ENCODE results near the gene DAB1.

DAB1 gene

DNA sequence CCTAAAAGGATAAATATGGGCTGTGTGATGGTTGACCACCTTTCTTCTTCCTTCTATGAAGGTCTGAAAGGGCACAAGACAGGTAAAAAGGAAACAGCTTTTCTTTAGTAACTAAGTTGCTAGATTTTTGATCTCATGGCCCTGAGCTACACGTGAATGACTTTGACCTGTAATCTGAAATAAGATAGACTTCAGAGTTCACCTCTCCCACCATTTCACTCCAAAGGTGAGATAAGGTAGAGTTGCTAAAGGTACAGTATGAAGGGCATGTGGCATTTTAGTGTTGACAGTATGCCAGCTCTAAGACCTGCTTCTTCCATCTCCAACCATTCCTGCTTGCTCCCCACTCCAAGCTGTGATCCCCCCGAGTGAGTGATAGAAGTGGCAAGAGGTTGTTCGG is 432.3 kb downstream of the DAB1 start:
- FAIRE-seq (no peak), DNase-seq (ENCODE audit: low spot score) (no peak)

DNA sequence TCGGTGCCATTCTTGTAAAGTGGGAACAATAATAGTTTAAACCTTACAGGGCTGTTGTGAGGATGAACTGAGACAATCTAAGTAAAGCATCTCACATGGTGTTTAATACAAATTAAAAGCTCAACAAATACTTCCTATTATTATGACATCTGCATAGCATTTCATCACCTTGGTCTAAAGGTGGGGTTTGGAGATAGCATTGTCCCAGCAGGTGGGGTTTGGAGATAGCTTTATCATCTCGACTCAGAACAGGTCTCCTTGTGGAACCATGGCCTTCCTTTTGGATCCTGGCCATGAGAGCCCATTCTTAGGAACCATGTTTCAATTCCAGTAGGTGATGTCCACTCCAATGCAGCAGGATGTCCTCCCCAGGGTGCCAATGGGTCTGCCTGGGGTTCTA is 437.5 kb downstream of the DAB1 start:
- FAIRE-seq (no peak), DNase-seq (ENCODE audit: low spot score) (no peak)

DNA sequence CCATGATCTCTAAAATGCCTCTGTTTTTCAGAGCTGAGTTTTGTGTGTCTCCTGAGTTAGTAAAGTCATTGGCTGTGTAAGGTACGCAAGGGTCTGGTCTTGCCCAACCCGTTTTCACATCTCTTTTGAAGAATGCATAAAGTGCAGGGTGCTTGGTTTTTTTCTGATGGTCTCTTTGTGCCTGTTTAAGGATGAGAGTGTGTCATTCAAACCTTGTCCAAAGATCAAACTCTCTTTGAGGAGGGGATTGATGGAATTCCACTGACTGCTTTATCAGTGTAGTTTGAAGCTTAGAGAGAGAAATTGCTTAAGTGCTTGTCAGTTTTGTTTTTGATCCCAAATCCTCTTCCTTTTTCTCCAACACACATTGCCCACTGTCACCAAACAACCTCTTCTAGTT is 438.0 kb downstream of the DAB1 start:
- DNase-seq (ENCODE audit: low spot score) (no peak), FAIRE-seq (no peak)

DNA sequence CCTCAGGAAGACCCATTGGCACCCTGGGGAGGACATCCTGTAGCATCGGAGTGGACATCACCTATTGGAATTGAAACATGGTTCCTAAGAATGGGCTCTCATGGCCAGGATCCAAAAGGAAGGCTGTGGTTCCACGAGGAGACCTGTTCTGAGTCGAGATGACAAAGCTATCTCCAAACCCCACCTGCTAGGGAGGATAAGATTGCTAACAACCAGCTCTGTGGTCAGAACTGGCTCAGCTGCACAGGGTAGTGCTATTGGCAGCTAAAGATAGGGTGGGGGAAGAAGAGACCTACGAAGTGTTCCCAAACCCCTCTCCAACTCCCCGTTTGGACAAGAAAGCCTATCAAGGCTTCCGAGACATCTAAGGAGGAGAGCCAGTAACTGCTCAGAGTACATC is 440.4 kb downstream of the DAB1 start:
- FAIRE-seq, result no peak
- DNase-seq (ENCODE audit: low spot score), result no peak

DNA sequence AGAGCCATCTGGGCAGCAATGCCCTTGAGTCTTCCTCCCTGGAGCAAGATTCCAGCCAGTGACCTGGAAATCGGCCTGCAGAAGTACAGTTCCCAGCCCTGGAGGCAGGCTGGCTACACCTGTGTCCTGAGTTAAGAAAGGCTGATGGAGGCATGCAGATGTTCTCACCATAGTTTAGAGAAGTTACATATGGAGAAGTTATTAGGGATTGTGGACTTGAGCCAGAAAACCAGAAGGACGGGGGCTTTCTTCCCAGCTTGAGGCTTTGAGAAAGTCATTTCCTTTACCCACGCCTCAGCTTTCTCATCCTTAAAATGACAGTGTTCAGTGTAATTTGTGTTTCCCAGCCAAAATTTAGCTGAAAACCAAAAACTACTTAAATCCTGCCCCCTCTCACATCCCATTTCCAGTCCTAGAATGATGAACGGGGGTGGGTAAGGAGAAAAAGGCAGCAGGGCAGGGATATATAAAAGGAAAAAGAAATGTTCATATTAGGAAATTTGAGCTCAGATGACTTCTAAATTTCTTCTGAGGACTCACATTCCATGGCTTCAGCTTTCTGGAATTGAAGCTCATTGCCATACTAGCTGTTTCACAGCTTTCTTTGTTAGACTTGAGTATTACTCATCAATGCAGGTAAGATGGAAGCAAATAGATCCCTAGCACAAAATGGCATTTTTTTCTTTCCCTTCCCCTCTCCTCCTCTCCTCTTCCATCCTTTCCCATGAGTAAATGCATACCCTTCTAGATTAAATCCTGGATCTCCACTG is 443.7 kb downstream of the DAB1 start:
- no peak for FAIRE-seq
- DNase-seq (ENCODE audit: low spot score), result no peak

DNA sequence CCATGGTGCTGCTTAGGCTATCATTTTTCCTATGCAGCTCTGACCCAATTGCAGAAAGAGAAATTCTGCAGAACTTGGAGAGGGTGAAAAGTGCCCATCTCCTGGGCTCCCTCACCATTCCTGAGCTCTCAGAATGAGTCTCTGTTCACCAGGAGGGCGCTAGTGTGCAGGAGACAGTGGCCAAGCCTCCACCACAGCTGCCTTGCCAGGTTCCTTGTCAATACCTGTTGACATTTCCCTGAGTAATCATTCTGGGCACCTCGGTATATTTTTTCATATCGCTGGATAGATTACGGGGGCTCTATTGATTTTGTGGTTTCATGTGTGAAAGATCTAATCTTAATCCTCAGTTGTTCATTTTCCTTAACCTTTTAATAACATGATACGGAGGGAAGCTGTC is 445.0 kb downstream of the DAB1 start:
- FAIRE-seq (no peak), DNase-seq (ENCODE audit: low spot score) (no peak)

DNA sequence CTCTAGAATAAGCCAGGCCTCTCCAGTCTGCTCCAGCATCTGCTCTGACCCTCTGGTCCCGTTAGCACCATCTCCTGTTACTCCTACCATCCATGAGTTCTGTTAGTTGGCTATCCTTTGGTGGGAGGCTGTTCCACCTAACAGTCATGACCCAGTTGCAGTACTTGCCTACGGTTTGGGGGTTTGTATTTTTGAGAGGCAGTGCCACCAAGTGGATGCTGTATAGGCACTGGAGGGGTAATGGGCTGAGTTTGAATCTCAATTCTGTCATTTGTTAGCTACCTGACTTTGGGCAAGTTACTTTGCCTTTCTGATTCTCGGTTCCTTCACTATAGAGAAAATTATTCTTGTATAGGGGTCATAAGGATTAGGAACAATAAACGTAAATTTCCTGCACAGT is 445.9 kb downstream of the DAB1 start:
- FAIRE-seq, result no peak
- DNase-seq (ENCODE audit: low spot score), result no peak

DNA sequence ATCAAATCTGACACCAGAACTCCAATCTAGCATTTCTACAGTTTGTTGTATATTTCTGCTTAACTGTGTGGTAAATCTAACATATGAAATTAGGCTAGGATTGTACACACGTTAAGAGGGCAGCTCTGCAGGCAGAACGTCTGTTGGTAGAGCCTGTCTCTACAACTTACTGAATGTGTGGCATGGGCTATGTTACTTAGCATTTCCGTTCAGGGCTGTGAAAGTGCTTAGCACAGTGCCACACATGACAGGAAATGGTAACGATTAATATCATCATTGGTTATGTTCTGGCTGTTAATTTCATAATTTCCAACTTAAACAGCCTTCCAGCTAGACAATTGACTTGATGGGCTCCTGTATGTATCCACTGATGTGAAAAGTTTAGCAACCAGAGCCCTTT is 448.4 kb downstream of the DAB1 start:
- FAIRE-seq (no peak), DNase-seq (ENCODE audit: low spot score) (no peak)

DNA sequence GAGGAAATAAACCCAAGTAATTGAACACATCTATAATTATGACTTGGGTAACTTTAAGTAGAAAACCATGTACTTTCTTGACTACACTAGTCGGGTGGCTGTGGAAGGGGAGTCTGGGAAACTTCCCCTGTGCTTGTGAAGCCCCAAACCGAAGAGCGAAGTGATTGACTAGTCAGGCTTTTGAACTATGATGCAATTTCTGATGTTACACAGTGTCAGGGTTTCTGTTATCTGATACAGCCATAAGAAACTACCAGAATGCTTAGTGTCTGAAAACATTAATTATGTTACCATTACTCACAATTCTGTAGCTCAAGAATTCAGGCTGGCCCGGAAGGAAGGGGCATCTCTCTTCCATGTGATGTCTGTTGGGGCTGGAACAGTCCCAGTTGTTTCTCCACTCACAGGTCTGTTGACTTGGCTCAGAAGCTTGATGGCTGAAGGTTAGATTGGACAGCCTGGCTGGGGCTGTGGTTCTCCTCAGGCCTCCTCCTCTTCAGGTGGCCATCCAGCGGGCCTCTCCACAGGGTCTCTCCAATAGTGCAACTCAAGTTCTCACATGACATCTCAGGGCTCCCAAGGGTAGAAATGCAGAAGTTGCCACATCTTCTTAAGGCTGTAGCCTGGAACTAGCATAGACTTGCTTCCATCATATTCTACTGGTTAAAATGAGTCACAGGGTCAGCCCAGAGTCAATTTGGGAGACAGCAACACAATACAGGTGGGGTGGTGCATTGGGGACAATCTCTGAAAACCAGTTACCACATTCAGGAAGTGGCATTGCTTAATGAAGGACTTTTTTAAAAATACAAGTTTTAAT is 449.7 kb downstream of the DAB1 start:
- DNase-seq (ENCODE audit: low spot score), result no peak
- FAIRE-seq, result no peak

DNA sequence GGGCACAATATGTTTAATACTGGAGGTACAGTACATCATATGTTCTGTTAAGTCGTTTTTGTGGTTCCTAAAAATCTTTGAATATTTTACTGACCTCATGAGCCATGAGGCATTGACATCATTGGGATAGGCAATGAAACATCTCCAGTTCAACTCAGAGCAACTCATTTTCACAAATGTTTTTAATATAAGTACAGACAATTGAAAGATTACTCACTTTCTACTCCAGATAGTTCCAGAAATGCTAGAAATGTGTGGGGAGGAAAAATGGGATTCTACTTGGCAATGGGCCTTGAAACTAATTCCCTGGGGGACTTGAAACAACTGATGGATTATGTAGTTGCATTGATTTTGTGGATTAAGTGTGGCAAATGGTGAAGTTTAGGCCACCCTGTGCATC is 450.9 kb downstream of the DAB1 start:
- DNase-seq (ENCODE audit: low spot score) (no peak), FAIRE-seq (no peak)

DNA sequence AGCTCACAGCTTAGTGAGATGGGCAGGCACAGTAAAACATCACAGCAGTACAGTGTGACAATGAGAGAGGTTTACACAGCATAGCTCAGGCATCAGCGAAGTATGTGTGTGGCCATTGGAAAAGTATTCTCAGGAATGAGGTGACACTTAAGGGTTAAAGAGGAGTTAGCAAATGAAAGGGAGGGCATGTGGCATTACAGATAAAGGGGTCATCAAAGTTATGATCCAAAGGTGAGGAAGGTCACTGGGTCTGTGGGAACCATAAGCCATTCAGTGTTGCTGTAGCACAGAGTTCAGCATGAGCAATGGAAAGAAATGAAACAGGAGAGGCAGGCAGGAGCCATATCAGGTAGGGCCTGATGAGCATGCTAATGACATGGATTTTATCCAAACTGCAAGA is 453.6 kb downstream of the DAB1 start:
- DNase-seq (ENCODE audit: low spot score) (no peak), FAIRE-seq (no peak)

DNA sequence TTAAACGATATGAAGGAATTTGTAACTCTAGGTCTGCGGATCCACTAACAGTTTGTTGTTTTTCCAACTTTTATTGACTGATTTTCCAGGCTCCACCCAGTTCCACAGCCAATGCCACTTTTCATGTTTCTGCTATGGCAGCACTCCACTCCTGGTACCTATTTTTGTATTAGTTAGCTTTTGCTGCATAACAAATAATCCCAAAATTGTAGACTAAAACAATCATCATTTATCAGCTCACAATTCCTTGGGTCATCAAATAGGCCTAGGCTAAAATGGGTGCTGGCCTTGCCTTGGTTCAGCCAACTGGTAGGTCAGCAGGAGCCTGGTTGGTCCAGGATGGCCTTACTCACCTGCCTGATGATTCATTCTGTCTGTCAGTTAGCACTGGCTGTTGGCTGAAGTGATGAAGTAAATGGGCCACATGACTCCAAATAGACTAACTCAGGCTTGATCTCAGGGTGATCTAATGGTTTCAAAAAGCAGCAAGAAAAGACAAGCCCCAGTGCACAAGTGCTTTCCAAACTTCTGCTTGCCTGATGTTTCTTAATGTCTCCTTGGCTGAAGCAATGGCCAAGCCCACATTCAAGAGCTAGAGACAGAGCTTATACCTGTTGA is 454.9 kb downstream of the DAB1 start:
- FAIRE-seq, result no peak
- no peak for DNase-seq (ENCODE audit: low spot score)

DNA sequence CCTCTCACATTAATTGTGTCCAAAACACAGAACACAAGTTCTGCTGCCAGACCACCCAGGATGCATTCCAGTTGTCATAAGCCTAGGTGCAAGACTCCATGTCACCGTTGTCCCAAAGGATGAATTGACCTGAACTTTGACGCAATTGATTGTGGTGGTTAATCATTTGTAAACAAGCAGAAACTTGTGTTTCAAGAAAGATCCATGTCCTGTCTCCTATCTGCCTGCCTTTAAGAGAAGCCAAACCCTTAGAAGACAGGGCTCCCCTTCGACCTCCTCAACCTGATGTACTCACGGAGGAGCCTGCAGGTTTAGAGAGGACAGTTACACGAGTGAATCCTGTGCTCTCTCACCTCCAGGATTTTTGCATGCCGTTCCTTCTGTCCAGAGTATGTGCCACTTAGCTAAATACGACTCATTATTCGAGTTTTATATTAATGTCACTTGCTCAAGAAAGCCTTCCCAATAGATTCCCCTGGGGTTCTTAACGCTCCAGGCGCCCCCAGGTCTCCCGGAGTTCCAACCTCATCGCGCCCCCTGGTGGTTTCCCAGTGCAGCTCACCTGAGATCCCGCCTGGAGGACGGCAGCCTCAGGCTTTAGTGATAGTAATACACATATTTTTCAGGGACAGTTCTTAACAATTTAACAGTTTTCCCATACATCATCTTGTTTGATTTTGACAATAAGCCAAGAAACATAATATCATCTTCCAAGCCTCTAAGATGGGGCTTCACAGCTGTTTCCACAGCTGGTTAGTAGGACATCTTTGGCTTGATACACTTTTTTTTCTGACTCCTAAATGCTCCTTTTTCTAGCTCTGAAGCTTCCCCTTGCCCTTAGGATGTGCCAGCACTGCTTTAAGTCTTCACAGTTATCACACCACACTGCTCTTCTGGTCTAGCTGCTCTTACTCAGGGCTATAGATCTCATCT is 455.7 kb downstream of the DAB1 start:
- peak; percentile 24 for DNase-seq (ENCODE audit: low spot score)
- FAIRE-seq, result no peak

DNA sequence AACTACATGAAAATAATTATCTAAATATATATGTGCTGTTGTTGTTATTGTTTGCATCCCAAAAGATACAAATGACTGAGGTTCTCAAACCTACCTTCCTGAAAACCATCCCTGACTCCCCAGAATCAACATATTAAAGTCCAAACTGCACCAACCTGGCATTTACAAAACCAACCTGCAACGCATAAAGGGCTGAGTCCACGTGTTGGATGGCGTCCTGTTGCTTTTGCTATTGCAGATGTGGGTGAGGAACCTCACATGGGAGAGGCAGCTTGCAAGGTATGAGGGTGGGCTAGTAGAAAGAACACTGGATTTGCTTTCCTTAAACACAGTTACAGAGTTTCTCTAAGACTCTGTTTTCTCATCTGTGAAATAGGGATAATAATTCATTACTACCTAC is 456.5 kb downstream of the DAB1 start:
- no peak for FAIRE-seq

DNA sequence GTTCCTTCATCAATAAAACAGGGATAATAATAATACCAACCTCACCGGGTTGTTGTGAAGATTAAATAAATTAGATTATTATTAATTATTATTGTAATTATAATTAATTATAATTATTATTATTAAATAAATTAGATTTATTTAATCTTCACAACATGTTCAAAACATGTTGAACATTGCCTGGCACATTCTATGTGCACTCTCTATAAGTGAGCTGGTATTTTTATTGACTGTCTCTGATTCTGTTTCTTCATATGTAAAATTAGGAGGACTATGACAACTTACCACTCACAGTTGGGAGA is 457.2 kb downstream of the DAB1 start:
- no peak for FAIRE-seq
- DNase-seq (ENCODE audit: low spot score), result no peak

More for the DNA sequence above, 456.5 kb downstream of the DAB1 start:
- no peak for DNase-seq (ENCODE audit: low spot score)

DNA sequence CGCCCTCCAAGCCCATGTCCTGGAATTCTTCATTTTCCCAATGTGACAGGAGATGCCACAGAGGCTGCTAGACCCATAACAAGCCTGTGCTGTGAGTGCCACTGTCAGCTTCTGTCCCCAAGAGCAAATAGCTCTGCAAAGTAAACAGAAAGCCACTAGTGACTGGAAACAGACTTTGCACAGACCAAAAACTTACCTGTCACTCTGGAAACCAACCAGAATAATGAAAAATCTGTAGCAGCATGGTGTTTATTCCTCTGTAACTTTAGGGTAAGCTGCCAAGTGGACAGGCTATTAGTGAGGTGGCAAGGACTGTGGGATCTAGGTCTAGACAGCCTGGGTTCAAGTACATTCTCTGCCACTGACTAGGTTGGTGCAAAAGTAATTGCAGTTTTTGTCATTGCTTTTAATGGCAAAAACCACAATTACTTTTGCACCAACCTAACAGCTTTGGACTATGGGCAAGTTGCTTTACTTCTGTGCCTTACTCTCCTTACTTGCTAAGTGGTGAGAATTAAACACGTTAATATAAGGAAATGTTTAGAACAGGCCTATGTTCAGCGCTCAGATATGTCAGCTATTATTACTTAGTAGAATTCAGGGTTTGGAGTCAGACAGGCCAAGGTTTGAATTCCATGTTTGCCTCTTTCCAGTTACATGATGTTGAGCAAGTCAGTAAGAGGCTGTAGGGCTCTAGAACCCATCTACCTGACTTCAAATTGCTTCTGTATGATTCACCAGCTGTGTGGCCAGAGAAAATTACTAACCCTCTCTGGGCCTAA is 457.8 kb downstream of the DAB1 start, which contains the start of gene C8B:
Gene C8B (minus strand): TSS at position 100 of the 782 bp plus-strand sequence. CDS start 67 bp downstream, at position 33.
- FAIRE-seq, result no peak

DNA sequence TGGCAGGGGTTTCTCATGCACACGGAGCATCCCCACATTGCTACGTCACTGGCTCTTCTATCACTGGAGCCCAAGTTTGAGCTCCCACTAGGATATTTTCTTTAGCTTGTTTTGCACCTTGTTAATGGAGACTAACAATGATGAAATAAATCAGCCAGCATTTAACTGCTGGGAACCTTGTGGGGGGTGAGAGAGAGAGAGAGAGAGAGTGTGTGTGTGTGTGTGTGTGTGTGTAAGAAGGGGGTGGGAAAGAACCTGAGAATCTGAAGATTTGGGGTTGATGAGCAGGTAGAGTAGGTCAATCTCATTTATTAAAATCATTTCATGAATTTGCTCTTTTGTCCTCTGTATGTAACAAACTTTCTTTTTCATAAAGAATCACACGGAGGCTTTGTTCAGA is 458.7 kb downstream of the DAB1 start:
- FAIRE-seq, result no peak
- DNase-seq (ENCODE audit: low spot score), result no peak

More for the DNA sequence above, 457.8 kb downstream of the DAB1 start, which contains the start of gene C8B:
- no peak for DNase-seq (ENCODE audit: low spot score)

DNA sequence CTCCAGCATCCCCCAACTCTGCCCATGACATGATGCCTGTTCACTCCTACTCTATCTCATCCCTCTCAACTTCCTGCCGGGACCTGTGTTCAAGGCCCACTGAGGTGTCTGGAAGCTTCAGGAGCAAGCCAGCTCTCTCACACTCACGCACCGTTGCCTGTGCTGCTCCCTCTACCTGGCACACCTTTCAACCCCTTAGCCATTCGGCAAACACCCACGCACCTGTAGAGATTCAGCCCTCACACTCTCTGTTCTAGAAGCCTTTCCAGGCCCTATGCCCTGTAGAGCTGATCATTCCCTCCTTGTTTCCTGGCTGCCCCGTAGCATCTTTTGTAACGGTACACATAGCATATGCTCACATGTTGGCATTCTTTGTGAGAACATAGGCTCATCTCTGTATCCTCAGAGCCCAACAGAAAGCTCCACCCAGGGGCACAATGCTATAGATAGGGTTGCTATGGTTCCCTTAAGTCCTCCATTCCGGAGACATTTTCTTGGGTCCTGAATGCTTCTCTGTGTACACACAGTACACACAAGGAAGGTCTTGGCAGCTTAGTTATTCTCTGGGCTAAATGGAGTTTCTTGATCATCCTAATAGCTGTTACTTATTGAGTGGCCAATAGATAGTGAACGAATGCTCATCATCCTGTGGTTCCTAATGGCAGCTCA is 459.4 kb downstream of the DAB1 start:
- DNase-seq (ENCODE audit: low spot score) (no peak), FAIRE-seq (no peak)

DNA sequence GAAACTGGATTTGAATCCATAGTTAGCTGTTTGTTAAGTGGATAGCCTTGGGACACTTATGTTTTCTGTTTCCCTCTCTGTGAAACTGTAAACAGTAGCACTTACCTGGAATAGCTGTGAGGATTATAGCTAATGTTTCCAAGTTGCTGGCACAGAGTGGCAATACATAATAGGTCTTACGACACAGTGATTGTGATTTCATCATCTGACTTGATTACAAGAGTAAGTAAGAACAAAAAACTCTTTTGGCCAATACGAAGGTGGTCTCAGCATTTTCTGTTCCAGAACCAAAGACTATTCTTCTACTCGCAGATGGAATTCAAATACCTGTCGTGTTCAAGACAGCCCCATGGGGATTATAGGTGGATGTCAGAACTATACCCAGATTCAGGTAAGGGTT is 460.2 kb downstream of the DAB1 start:
- DNase-seq (ENCODE audit: low spot score) (no peak), FAIRE-seq (no peak)

DNA sequence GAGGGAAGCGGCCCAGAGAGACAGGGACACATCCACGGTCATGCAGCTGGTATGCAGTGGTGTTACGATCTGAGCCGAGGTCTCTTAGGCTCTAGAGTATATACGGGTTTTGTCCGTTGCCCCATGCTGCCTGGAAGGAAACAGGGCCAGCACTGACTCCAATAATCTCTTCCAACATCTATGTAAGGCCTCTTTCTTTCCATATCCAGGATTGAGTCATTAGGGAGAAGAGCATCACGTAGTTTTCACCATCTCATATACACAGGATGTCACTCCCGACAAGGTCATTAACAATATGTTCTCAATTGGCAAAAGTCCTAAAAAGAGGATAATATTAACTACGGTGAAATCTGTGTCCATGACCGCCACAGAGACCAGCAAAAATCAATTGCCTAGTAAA is 462.4 kb downstream of the DAB1 start:
- FAIRE-seq (no peak), DNase-seq (ENCODE audit: low spot score) (no peak)

All from urothelium cell line (cell line).